Measurements from ENCODE around the gene LRRC1.

LRRC1 gene

DNA sequence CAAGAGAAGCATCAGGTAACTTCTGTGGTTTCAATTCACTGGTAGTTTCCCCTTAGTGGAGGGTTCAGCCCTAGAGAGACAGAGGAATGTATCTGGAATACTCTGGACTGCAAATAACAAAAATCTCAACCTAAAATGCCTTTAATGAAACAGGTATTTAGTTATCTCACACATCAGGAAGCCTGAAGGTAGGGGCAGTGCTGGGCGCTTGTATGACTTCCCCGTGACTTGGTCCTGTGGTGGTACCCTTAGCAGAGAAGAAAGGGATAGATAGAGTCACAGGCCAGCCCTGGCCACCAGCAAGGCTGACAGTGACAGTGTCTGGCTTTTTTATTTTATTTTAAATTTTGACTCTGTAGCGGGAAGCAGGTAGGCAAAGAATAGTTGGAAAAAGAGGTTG is 14.9 kb downstream of the LRRC1 start:
- no peak for DNase-seq (ENCODE audit: low read depth)
- no peak overlapping the region for H3K4me3 ChIP-seq (ENCODE audit: low read depth, low read length)

DNA sequence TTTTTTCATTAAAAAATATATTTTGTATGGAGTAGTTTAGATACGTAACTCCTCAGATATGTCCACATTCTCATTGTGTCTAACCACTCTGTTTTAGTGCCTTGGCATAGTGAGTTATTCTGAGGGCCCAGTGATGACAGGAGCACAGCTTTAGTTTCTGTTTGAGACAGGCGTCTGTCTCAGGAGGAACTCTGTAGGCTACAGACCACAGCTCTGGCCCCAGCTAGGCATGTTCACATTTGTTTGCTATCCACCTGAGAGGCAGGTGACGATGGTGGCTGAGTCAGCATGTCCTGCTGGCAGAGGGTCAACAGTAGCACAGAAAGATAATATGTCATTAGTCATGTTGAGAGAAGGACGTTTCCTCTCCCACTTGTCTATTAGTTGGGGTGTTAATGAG is 16.3 kb downstream of the LRRC1 start:
- H3K4me3 ChIP-seq (ENCODE audit: low read depth, low read length), result no peak overlapping the region
- no peak for DNase-seq (ENCODE audit: low read depth)

DNA sequence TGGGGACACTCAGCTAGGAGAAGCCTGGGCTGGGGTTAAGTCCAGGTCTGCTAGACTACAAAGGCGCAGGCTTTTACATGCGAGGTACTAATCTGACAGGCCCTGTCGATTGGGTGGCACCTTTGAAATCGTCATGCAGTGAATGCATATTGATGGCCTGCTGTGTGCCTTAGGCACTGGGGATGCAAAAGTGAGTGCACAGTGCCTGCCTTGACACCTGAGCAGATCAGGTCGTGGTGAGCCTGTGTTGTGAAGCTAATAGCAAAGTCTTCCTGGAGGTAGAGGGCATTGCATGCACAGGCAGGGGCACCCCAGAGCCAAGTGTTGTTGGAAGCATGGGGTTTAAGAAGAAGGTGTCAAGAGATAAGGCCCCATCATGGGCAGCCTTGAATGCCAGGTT is 16.9 kb downstream of the LRRC1 start:
- DNase-seq (ENCODE audit: low read depth), result no peak
- H3K4me3 ChIP-seq (ENCODE audit: low read depth, low read length), result no peak overlapping the region

DNA sequence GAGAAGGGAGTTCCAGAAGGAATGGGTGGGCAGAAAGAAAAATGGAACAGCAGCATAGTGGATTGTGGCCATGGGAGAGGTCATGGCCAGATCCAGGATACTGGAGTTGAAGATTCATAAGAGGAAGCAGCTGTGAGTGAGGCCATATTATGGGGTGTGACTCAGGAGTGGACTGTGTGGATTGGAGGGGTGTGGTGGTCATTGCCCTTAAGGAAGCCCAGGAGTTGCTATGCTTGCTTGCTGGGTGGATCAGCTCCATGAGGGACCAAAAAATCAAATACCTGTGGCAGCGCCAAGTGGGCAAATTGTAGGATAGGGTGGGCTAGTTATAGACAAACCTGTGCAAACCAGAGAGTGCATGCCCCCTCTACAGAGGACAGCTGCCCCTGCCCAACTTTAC is 18.3 kb downstream of the LRRC1 start:
- H3K4me3 ChIP-seq (ENCODE audit: low read depth, low read length), result no peak overlapping the region
- DNase-seq (ENCODE audit: low read depth), result no peak

DNA sequence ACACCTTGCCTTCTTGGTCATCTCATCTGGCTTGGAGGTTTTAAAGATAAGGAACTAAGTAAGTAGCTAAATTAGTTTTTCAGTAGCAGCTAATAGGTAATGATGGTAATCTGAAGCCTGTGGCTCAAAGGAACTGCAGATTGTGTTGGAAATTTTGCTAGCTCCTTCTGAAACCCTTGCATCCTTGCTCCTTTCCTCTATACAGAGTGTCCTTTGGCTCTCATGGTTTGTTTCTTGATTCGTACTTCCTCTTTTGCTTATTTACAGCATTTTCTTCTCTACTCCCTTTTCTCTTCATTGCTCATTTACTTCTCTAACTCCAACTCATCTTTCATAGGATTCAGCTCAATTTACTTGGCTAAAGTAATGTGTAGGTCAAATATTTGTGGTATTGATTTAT is 19.0 kb downstream of the LRRC1 start:
- H3K4me3 ChIP-seq (ENCODE audit: low read depth, low read length), result no peak overlapping the region
- DNase-seq (ENCODE audit: low read depth), result no peak

DNA sequence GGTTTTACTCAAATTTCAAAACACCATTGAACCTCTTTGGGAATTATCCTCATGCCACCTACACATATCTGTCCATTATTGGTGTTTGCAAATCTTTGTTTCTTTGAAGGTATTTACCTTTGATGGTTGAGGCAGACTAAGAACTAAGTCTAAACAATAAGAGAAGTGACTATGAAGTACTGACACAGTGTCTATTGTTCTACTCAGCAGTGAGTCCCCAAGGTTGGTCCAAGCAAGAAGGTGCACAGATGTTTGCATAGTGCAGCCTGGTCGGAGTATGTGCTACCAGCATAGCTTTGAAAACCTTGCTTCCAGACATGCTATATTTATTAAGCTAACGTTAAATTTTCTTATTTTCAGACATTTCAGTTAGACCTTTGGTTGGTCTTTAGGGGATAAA is 19.5 kb downstream of the LRRC1 start:
- DNase-seq (ENCODE audit: low read depth), result no peak
- no peak overlapping the region for H3K4me3 ChIP-seq (ENCODE audit: low read depth, low read length)

- DNase-seq (ENCODE audit: low read depth), result no peak
- no peak overlapping the region for H3K4me3 ChIP-seq (ENCODE audit: low read depth, low read length)
These were observed 20.7 kb downstream of the LRRC1 start for GRCh38 chr6:53815381-53816119.

DNA sequence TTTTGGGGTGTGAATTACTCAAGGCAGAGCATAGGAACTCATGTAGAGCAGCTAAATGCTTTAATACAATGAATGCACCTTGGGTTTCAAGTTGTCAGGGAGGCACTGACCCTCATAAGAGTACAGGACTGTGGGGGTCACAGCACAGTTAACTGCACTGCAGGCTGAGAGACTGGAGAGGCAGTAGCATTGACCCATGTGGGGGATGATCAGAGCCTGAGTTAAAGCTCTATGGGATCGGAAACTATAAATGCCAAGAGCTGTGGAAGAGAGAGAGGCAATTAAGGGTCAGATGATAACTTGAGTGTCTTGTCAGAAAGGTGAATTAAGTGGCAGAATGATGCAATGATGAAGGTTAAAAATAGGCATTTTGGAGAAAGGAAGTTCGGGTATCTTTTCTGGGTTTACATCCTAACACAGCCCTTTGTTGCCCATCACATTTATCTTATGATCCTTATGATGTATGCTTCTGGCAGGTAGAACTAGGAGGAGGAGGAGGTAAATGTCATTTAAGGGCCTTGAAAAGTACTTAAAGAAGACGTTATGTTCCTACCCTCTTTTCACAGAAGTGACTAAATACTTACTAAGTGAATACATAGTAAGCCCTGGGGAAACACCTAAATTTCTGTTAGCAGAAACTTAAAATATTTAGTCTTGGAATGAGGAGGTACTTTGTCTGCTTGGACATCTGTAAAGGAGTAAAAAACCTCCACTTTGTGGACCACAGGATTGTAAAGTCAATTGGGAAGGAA is 24.2 kb downstream of the LRRC1 start:
- no peak for DNase-seq (ENCODE audit: low read depth)
- H3K4me3 ChIP-seq (ENCODE audit: low read depth, low read length), result no peak overlapping the region

GRCh38 chr6:53822401-53823125 is 27.8 kb downstream of the LRRC1 start:
- DNase-seq (ENCODE audit: low read depth), result no peak
- no peak overlapping the region for H3K4me3 ChIP-seq (ENCODE audit: low read depth, low read length)

DNA sequence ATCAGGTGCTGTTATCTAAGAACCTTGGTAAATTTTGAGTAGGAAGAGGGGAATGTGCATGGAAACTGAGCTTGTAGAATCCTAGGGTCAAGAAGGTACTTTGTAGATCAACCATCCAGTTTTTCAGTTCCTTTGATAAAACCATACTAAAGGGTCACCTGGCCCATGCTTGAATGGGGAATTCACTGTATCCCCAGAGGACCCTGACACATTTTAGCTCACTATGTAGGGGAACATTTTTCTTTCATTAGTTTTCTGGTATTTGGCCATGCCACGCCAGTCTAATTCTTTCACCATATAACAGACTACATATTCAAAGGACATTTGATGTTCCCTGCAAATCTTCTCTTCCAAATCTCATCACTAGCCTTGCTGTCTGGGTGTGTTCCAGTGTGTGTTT is 29.9 kb downstream of the LRRC1 start:
- no peak overlapping the region for H3K4me3 ChIP-seq (ENCODE audit: low read depth, low read length)
- DNase-seq (ENCODE audit: low read depth), result no peak

- H3K4me3 ChIP-seq (ENCODE audit: low read depth, low read length), result no peak overlapping the region
These were observed 30.9 kb downstream of the LRRC1 start for GRCh38 chr6:53825532-53826321.

GRCh38 chr6:53827531-53827930 is 32.7 kb downstream of the LRRC1 start:
- H3K4me3 ChIP-seq (ENCODE audit: low read depth, low read length), result no peak overlapping the region
- no peak for DNase-seq (ENCODE audit: low read depth)

More at GRCh38 chr6:53825532-53826321, 30.9 kb downstream of the LRRC1 start:
- no peak for DNase-seq (ENCODE audit: low read depth)

- H3K4me3 ChIP-seq (ENCODE audit: low read depth, low read length), result no peak overlapping the region
These were observed 33.4 kb downstream of the LRRC1 start for GRCh38 chr6:53828215-53828614.

GRCh38 chr6:53828966-53829697 is 34.3 kb downstream of the LRRC1 start:
- H3K4me3 ChIP-seq (ENCODE audit: low read depth, low read length), result no peak overlapping the region
- DNase-seq (ENCODE audit: low read depth), result no peak

More at GRCh38 chr6:53828215-53828614, 33.4 kb downstream of the LRRC1 start:
- DNase-seq (ENCODE audit: low read depth), result no peak

DNA sequence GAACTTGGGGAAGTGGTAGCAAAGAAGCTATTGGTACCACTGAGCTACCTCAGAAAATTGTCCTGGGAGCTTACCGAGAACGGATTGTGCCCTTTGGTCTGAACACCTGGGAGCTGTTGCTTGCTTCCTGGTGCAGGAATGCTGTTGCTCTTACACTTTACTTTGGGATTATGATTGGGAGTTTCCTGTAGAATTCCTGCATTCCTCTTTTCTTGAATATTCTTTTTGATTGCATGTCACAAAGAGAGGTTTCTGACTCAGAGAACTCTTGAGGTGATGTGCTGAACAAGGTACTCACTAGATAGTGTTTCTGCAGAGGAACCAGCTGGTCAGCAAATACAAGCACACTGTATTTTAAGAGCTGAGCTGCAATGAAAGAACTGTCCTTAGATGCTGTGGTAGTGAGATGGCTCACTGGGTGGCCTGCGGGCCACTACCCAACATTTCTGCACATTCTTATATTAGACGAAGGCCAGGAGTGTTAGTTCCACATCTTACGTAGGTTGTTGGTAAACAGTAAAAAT is 35.0 kb downstream of the LRRC1 start:
- H3K4me3 ChIP-seq (ENCODE audit: low read depth, low read length), result no peak overlapping the region
- no peak for DNase-seq (ENCODE audit: low read depth)

DNA sequence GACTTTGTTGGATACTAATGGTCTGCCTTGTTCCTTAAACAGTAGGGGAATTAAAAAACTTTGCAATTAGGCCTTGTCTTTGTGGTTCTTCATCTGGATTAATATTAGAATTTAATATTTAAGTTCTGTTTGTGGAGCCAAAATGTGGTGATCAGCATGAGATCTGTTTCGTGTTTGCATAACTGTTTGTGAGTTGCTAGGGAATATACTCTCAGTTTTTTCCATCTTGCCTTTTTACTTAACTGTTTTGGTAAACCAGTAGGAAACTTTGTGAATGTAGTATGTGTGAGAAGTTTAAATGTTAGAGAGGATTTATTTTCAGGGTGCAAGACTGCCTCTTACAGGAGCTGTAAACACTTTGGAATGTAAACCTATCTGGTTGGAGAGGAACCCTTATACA is 35.6 kb downstream of the LRRC1 start:
- H3K4me3 ChIP-seq (ENCODE audit: low read depth, low read length), result no peak overlapping the region
- no peak for DNase-seq (ENCODE audit: low read depth)

- H3K4me3 ChIP-seq (ENCODE audit: low read depth, low read length), result no peak overlapping the region
- no peak for DNase-seq (ENCODE audit: low read depth)
These were observed 36.5 kb downstream of the LRRC1 start for GRCh38 chr6:53831081-53831869.

Measured in skeletal muscle cell (primary cell).